OCI-LY3 (cell line): Measurements from ENCODE around the gene ZNF385A.

Experiments
- H2AFZ ChIP-seq: fragments of 200-600, 300-600 bp; shearing (Covaris generic); 2 replicates; pipeline ENCODE4 v1.6.0; 2014; ENCODE audit warnings: antibody characterized with exemption, low read depth, low read length
- H3K27ac ChIP-seq: fragments of 200-600, 300-600 bp; sonication (generic); 2 replicates; pipeline ENCODE4 v1.5.1; 2014; ENCODE audit warnings: mild to moderate bottlenecking, low read length, moderate library complexity, mixed read lengths
- H3K27me3 ChIP-seq: fragments of 200-600, 300-600 bp; sonication (generic); 2 replicates; pipeline ENCODE4 v1.6.1; 2014; ENCODE audit warnings: low read depth, low read length, mixed read lengths
- H3K36me3 ChIP-seq: fragments of 200-600, 300-600 bp; sonication (generic); replicated peaks from 2 replicates; pipeline ENCODE3; 2014; ENCODE audit warnings: low read depth, low read length, mixed read lengths
- H3K4me1 ChIP-seq: fragments of 300-600, 200-600 bp; sonication (generic); 2 replicates; pipeline ENCODE4 v1.6.1; 2014; ENCODE audit warnings: low read length, mixed read lengths
- H3K4me2 ChIP-seq: fragments of 200-600, 300-600 bp; sonication (generic); 2 replicates; pipeline ENCODE4 v1.6.1; 2014; ENCODE audit warnings: low read length, mixed read lengths
- H3K4me3 ChIP-seq: fragments of 300-600, 200-600 bp; sonication (generic); 2 replicates; pipeline ENCODE4 v1.5.1; 2014; ENCODE audit warnings: antibody characterized with exemption, mild to moderate bottlenecking, low read length, moderate library complexity
- H3K79me2 ChIP-seq: fragments of 300-600, 200-600 bp; shearing (Covaris generic); 2 replicates; pipeline ENCODE4 v1.6.1; 2014; ENCODE audit warnings: mild to moderate bottlenecking, low read length, mixed read lengths
- H3K9ac ChIP-seq: fragments of 300-600, 200-600 bp; shearing (Covaris generic); 2 replicates; pipeline ENCODE4 v1.6.0; 2014; ENCODE audit warnings: mild to moderate bottlenecking, low read length, moderate library complexity
- H3K9me3 ChIP-seq: fragments of 200-600, 300-600 bp; shearing (Covaris generic); 2 replicates; pipeline ENCODE4 v1.6.1; 2014; ENCODE audit warnings: low read length, mixed read lengths; ENCODE audit not compliant: insufficient read depth
- H4K20me1 ChIP-seq: fragments of 200-600, 300-600 bp; sonication (generic); 2 replicates; pipeline ENCODE4 v1.6.1; 2016; ENCODE audit warnings: low read length, mixed read lengths; ENCODE audit not compliant: insufficient read depth
- CTCF ChIP-seq: fragments of 200-600, 300-600 bp; sonication (generic); IDR thresholded peaks from 2 replicates; pipeline ENCODE4 v1.5.1; 2014; ENCODE audit warnings: antibody characterized with exemption, low read length, low read depth
- EZH2phosphoT487 ChIP-seq: fragments of 200-600 bp; shearing (Covaris generic); IDR thresholded peaks from 2 replicates; pipeline ENCODE4 v1.6.1; 2018; ENCODE audit warnings: antibody characterized with exemption, mixed run types, low read depth

ZNF385A gene

GRCh38 chr12:54412786-54413185 is 28.3 kb upstream of the ZNF385A start:
- H3K36me3 ChIP-seq = no peaks in the 10 kb centered on the region
- no peaks in the 10 kb centered on the region for H4K20me1 ChIP-seq
- no peaks in the 10 kb centered on the region for H3K9me3 ChIP-seq
- H3K4me1 ChIP-seq = peaks cover 13% of the 10 kb centered on the region
- H3K4me3 ChIP-seq = peak overlapping the region; percentile 41
- peak overlapping the region; percentile 69 for H3K4me2 ChIP-seq
- peak overlapping the region; percentile 94 for H2AFZ ChIP-seq
- H3K27me3 ChIP-seq = no peaks in the 10 kb centered on the region
- no peaks in the 10 kb centered on the region for H3K79me2 ChIP-seq
- TF ChIP-seq EZH2phosphoT487 (no peak), CTCF (no peak)
- H3K27ac ChIP-seq = no peak overlapping the region
- H3K9ac ChIP-seq = no peak overlapping the region; the same call in 1 of the 2 replicates

DNA sequence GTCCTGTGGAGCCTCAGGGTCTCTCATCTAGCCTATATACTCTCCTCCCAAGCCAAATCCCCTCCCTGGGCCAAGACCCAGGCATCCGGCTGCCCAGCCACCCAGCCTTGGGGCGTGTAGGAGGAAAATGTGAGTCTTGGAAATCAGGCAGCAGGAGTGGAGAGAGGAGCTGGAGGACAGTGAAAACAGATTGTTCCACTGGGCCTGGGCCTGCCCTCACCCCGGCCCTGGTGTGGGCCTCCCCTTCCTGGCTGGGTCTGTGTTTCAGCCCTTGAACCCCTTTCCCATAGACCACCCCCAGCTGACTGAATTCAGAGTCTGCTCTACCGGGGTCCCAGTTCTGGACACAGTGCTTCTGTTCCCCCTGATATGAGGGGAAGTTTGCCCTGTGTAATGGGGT is 27.8 kb upstream of the ZNF385A start:
- Histone ChIP-seq H4K20me1 (no peaks in the 10 kb centered on the region), H3K27me3 (no peaks in the 10 kb centered on the region), H3K27ac (no peak overlapping the region), H3K9me3 (no peaks in the 10 kb centered on the region), H3K36me3 (no peaks in the 10 kb centered on the region), H3K4me1 (peaks cover 13% of the 10 kb centered on the region), H3K4me2 (no peak overlapping the region), H3K9ac (no peak overlapping the region), H3K4me3 (no peak overlapping the region), H3K79me2 (no peaks in the 10 kb centered on the region), H2AFZ (no peak overlapping the region)
- TF ChIP-seq EZH2phosphoT487 = no peak
- no peak for TF ChIP-seq CTCF

DNA sequence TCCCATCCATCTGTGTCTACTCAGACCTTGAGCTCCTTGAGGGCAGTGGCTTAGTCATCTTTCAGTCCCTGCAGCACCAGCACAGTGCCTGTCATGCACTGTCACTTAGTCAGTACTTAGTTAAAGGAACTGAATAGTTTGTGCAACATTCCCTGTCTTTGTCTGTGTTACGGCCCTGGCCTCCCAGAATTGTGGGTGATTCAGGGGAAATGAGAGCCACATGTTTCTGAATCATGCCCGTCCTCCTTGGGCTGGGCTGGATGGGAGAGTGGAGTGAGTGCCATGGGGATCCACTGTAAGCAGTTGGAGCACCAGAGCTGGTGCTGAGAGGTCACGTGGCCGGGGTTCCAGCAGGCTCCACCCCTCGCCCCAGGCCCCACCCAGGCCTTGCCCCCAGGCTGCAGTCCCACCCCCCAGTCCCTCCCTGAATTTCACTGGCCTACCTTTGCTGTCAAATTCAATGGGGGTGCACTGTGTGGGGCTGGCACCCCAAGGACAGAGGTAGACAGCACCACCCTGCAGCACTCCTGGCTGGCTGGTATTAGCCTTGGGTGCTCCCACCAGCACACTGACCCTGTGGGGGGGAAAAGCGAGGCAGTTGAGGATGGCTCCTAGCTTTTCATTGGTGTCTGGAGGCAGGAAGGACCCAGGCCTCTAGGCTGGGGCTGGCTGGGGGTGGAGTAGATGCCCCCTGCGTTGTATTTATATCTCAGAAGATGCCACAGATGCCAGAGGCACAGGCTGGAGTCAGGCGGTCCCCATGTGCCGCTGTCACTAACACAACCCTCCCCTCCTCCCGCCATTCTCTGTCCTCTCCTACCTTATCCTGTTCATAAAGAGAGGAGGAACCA is 27.1 kb upstream of the ZNF385A start:
- no peak overlapping the region for H3K9ac ChIP-seq
- no peaks in the 10 kb centered on the region for H3K79me2 ChIP-seq
- H3K4me3 ChIP-seq = no peak overlapping the region
- peaks cover 13% of the 10 kb centered on the region for H3K4me1 ChIP-seq
- no peaks in the 10 kb centered on the region for H3K36me3 ChIP-seq
- H4K20me1 ChIP-seq = no peaks in the 10 kb centered on the region
- peaks cover 5% of the 10 kb centered on the region; the same call in 1 of the 2 replicates for H3K27me3 ChIP-seq
- no peaks in the 10 kb centered on the region for H3K9me3 ChIP-seq
- no peak for TF ChIP-seq CTCF
- TF ChIP-seq EZH2phosphoT487 = no peak
- no peak overlapping the region for H3K27ac ChIP-seq
- H3K4me2 ChIP-seq = no peak overlapping the region
- peak overlapping the region; percentile 27; the same call in 1 of the 2 replicates for H2AFZ ChIP-seq

GRCh38 chr12:54409267-54409666 is 24.7 kb upstream of the ZNF385A start:
- H3K4me1 ChIP-seq = peaks cover 13% of the 10 kb centered on the region
- no peaks in the 10 kb centered on the region for H4K20me1 ChIP-seq

More at GRCh38 chr12:54409267-54409666, 24.7 kb upstream of the ZNF385A start:
- TF ChIP-seq CTCF = no peak
- no peak for TF ChIP-seq EZH2phosphoT487
- H3K4me2 ChIP-seq = no peak overlapping the region
- H2AFZ ChIP-seq = no peak overlapping the region
- no peaks in the 10 kb centered on the region for H3K79me2 ChIP-seq
- H3K27ac ChIP-seq = no peak overlapping the region
- no peaks in the 10 kb centered on the region for H3K9me3 ChIP-seq
- H3K9ac ChIP-seq = no peak overlapping the region
- no peak overlapping the region for H3K4me3 ChIP-seq
- no peaks in the 10 kb centered on the region for H3K36me3 ChIP-seq
- peaks cover 15% of the 10 kb centered on the region for H3K27me3 ChIP-seq
